ENCODE data around the gene FAM184A. TPM values are rescaled to one million over a fixed set of nuclear protein-coding genes. Genes with fewer than 3 reads are reported as not detected.

The FAM184A gene
- total RNA-seq, 4 donors from 2014 or later: 0.19 to 6.8 (median 1.8) TPM

GRCh38 chr6:118918329-118918725 lies 160.1 kb downstream of the FAM184A start:
- Histone ChIP-seq H3K27ac (no peak overlapping the region), H3K9me3 (no peaks in the 10 kb centered on the region), H3K36me3 (peaks cover 75% of the 10 kb centered on the region), H3K4me1 (no peaks in the 10 kb centered on the region), H3K4me3 (no peak overlapping the region), H3K27me3 (no peaks in the 10 kb centered on the region)
- 83% methylated on average over 2 of the region's 2 CpGs for WGBS
- TF ChIP-seq CTCF (IDR thresholded peaks at IDR 0.05): no peak
- no peak for DNase-seq (ENCODE audit: low spot score in 2 of 2)

GRCh38 chr6:118917546-118918328 lies 160.7 kb downstream of the FAM184A start:
- Histone ChIP-seq H3K9me3 (no peaks in the 10 kb centered on the region), H3K27ac (no peak overlapping the region), H3K27me3 (no peaks in the 10 kb centered on the region), H3K4me3 (no peak overlapping the region), H3K4me1 (no peaks in the 10 kb centered on the region), H3K36me3 (peaks cover 76% of the 10 kb centered on the region)
- WGBS: 90% methylated on average over 5 of the region's 5 CpGs
- no peak for TF ChIP-seq POLR2A (IDR thresholded peaks at IDR 0.05)
- no peak for TF ChIP-seq POLR2AphosphoS5 (IDR thresholded peaks at IDR 0.05)
- no peak for TF ChIP-seq EP300 (IDR thresholded peaks at IDR 0.05)
- no peak for TF ChIP-seq CTCF (IDR thresholded peaks at IDR 0.05)
- DNase-seq (ENCODE audit: low spot score in 2 of 2): no peak

GRCh38 chr6:118914598-118914997 lies 163.9 kb downstream of the FAM184A start:
- TF ChIP-seq EP300 (IDR thresholded peaks at IDR 0.05) (no peak), POLR2A (IDR thresholded peaks at IDR 0.05) (no peak), POLR2AphosphoS5 (IDR thresholded peaks at IDR 0.05) (no peak), CTCF (IDR thresholded peaks at IDR 0.05) (no peak)
- H3K4me1 ChIP-seq: no peaks in the 10 kb centered on the region
- no peak overlapping the region for H3K4me3 ChIP-seq
- no peak overlapping the region for H3K27ac ChIP-seq
- no peaks in the 10 kb centered on the region for H3K27me3 ChIP-seq
- DNase-seq (ENCODE audit: low spot score in 2 of 2): no peak
- H3K9me3 ChIP-seq: no peaks in the 10 kb centered on the region
- H3K36me3 ChIP-seq: peaks cover 74% of the 10 kb centered on the region

- DNase-seq (ENCODE audit: low spot score in 2 of 2): no peak
- no peaks in the 10 kb centered on the region for H3K27me3 ChIP-seq
- TF ChIP-seq POLR2AphosphoS5 (IDR thresholded peaks at IDR 0.05): no peak
- no peak for TF ChIP-seq EP300 (IDR thresholded peaks at IDR 0.05)
- no peak for TF ChIP-seq POLR2A (IDR thresholded peaks at IDR 0.05)
- no peak for TF ChIP-seq CTCF (IDR thresholded peaks at IDR 0.05)
- H3K36me3 ChIP-seq: peaks cover 76% of the 10 kb centered on the region
- no peaks in the 10 kb centered on the region for H3K9me3 ChIP-seq
- H3K4me1 ChIP-seq: no peaks in the 10 kb centered on the region
- H3K4me3 ChIP-seq: no peak overlapping the region
- no peak overlapping the region for H3K27ac ChIP-seq
- WGBS: 86% methylated on average over 2 of the region's 2 CpGs
Observed at GRCh38 chr6:118913161-118913560, 165.3 kb downstream of the FAM184A start.

GRCh38 chr6:118912646-118913045 lies 165.8 kb downstream of the FAM184A start:
- H3K9me3 ChIP-seq: no peaks in the 10 kb centered on the region
- H3K4me1 ChIP-seq: no peaks in the 10 kb centered on the region
- no peak for TF ChIP-seq CTCF (IDR thresholded peaks at IDR 0.05)
- TF ChIP-seq EP300 (IDR thresholded peaks at IDR 0.05): no peak
- no peak for TF ChIP-seq POLR2A (IDR thresholded peaks at IDR 0.05)
- TF ChIP-seq POLR2AphosphoS5 (IDR thresholded peaks at IDR 0.05): no peak
- 92% methylated on average over 5 of the region's 5 CpGs for WGBS
- H3K27me3 ChIP-seq: no peaks in the 10 kb centered on the region
- DNase-seq (ENCODE audit: low spot score in 2 of 2): no peak
- no peak overlapping the region for H3K27ac ChIP-seq
- H3K36me3 ChIP-seq: peaks cover 79% of the 10 kb centered on the region
- no peak overlapping the region for H3K4me3 ChIP-seq

Other genes starting within 250 kb of the FAM184A start
- 10 to 100 TPM; 11.3 to 15.7 (median 13.6) TPM for gene ASF1A, start 184.5 kb downstream of the FAM184A start, total RNA-seq
- gene MCM9, start 143.5 kb downstream of the FAM184A start, total RNA-seq: 10 to 100 TPM; 19.2 to 37.2 (median 26.8) TPM

Measured in suprapubic skin (tissue), 4 donors.